ENCODE measurements around the gene CAP2. TPM values are rescaled to one million over a fixed set of nuclear protein-coding genes. Genes with fewer than 3 reads are reported as not detected.

The CAP2 gene
- total RNA-seq, 4 donors from 2014 or later, result 208 to 439 (median 295) TPM

DNA sequence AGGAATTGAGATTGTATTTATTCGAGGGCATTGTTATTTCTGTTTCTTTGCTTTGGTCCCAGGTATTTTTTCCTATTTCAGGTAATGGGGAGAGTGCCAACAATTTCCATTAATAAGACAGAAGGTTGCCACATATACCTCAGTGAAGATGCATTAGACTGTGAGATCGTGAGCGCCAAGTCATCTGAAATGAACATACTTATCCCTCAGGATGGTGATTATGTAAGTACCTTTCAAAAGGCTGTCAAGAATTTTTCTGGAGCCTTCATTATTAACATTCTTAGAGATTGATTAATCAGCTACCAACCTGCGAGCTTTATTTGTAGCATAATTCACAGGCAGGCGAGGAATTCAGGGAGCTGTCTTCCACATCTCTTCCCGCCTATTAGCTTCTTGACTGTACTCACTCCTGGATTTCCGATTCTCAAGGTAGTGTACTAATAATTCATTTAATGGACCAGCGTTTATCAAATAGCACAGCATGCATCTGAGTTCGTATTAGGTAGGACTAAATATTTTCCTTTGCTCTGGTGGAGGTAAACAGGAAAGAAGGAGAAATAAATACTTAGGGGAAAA is 158.1 kb downstream of the CAP2 start:
- ATAC-seq (no peak), DNase-seq (no peak)
- no peak overlapping the region for H3K4me3 ChIP-seq
- intact Hi-C loops (cut with DNase I; ENCODE audit: low total_unique reads), result no loop called here
- H3K9me3 ChIP-seq, result no peaks in the 10 kb centered on the region
- H3K27ac ChIP-seq, result peak overlapping the region in 1 of 4 donors; percentile 31
- H3K27me3 ChIP-seq, result no peaks in the 10 kb centered on the region
- no peaks in the 10 kb centered on the region for H3K4me1 ChIP-seq
- in situ Hi-C loops (cut with MboI; ENCODE audit: low sequenced_read_pairs in 4 of 4), result no loop called here
- TF ChIP-seq CTCF (IDR thresholded peaks at IDR 0.05 in 4 of 5, conservative IDR thresholded peaks at IDR 0.05 in 1 of 5), result no peak
- no peak for TF ChIP-seq POLR2A (IDR thresholded peaks at IDR 0.05)
- H3K36me3 ChIP-seq, result peaks cover 2 to 63% of the 10 kb centered on the region in 2 donors

GRCh38 chr6:17552861-17553260 is 159.5 kb downstream of the CAP2 start:
- no peak for ATAC-seq
- Histone ChIP-seq H3K4me3 (no peak overlapping the region), H3K36me3 (peaks cover 2 to 66% of the 10 kb centered on the region in 2 donors), H3K27ac (no peak overlapping the region), H3K9me3 (no peaks in the 10 kb centered on the region), H3K4me1 (no peaks in the 10 kb centered on the region), H3K27me3 (no peaks in the 10 kb centered on the region)
- in situ Hi-C loops (cut with MboI; ENCODE audit: low sequenced_read_pairs in 4 of 4), result no loop called here
- intact Hi-C loops (cut with DNase I; ENCODE audit: low total_unique reads), result no loop called here
- no peak for TF ChIP-seq CTCF (IDR thresholded peaks at IDR 0.05 in 4 of 5, conservative IDR thresholded peaks at IDR 0.05 in 1 of 5)
- no peak for TF ChIP-seq POLR2A (IDR thresholded peaks at IDR 0.05)
- no peak for DNase-seq

- no peak for DNase-seq
- ATAC-seq, result no peak
- H3K27ac ChIP-seq, result no peak overlapping the region
- H3K4me1 ChIP-seq, result no peaks in the 10 kb centered on the region
- H3K4me3 ChIP-seq, result no peak overlapping the region
- H3K27me3 ChIP-seq, result no peaks in the 10 kb centered on the region
- in situ Hi-C loops (cut with MboI; ENCODE audit: low sequenced_read_pairs in 4 of 4) (no loop called here), intact Hi-C loops (cut with DNase I; ENCODE audit: low total_unique reads) (no loop called here)
- H3K36me3 ChIP-seq, result peaks cover 0 to 57% of the 10 kb centered on the region in 2 donors
- TF ChIP-seq CTCF (IDR thresholded peaks at IDR 0.05 in 4 of 5, conservative IDR thresholded peaks at IDR 0.05 in 1 of 5), result no peak
- TF ChIP-seq POLR2A (IDR thresholded peaks at IDR 0.05), result no peak
- no peaks in the 10 kb centered on the region for H3K9me3 ChIP-seq
Measured at GRCh38 chr6:17556014-17556413, 162.6 kb downstream of the CAP2 start.

GRCh38 chr6:17562636-17563035 is 169.2 kb downstream of the CAP2 start:
- Histone ChIP-seq H3K27ac (no peak overlapping the region), H3K36me3 (no peaks in the 10 kb centered on the region), H3K9me3 (no peaks in the 10 kb centered on the region), H3K4me1 (no peaks in the 10 kb centered on the region), H3K4me3 (no peak overlapping the region), H3K27me3 (no peaks in the 10 kb centered on the region)
- in situ Hi-C loops (cut with MboI; ENCODE audit: low sequenced_read_pairs in 4 of 4) (no loop called here), intact Hi-C loops (cut with DNase I; ENCODE audit: low total_unique reads) (no loop called here)
- DNase-seq (no peak), ATAC-seq (no peak)
- no peak for TF ChIP-seq POLR2A (IDR thresholded peaks at IDR 0.05)
- no peak for TF ChIP-seq CTCF (IDR thresholded peaks at IDR 0.05 in 4 of 5, conservative IDR thresholded peaks at IDR 0.05 in 1 of 5)

- TF ChIP-seq POLR2A (IDR thresholded peaks at IDR 0.05), result no peak
- TF ChIP-seq CTCF (IDR thresholded peaks at IDR 0.05 in 4 of 5, conservative IDR thresholded peaks at IDR 0.05 in 1 of 5), result no peak
- in situ Hi-C loops (cut with MboI; ENCODE audit: low sequenced_read_pairs in 4 of 4) (no loop called here), intact Hi-C loops (cut with DNase I; ENCODE audit: low total_unique reads) (no loop called here)
- H3K4me3 ChIP-seq, result no peak overlapping the region
- H3K9me3 ChIP-seq, result no peaks in the 10 kb centered on the region
- ATAC-seq, result no peak
- H3K27me3 ChIP-seq, result no peaks in the 10 kb centered on the region
- H3K36me3 ChIP-seq, result no peaks in the 10 kb centered on the region
- no peak for DNase-seq
- H3K4me1 ChIP-seq, result no peaks in the 10 kb centered on the region
- no peak overlapping the region for H3K27ac ChIP-seq
Measured at GRCh38 chr6:17565399-17565798, 172.0 kb downstream of the CAP2 start.

All from gastrocnemius medialis (tissue), 4 donors.